Activated CD8-positive, alpha-beta memory T cell treated with anti-CD3 and anti-CD28 coated beads, Interleukin-2, amount 10 ng/mL, durations not matched to agents 7 days and 5 days (primary cell): Measurements from ENCODE around the gene EPHA10. TPM values are rescaled to one million over a fixed set of nuclear protein-coding genes. Genes with fewer than 3 reads are reported as not detected.
"Not testable (repeated sequence)": the region's sequence is repeated elsewhere in the genome, so short reads cannot be mapped to it uniquely, and the experiment has no call there.

Experiments
- ATAC-seq: fragments of 150-1000 bp; cut with Tn5 transposase; one replicate; pipeline ENCODE4 v1.10.0; 2021; ENCODE audit warnings: moderate library complexity
- CTCF ChIA-PET: fragments of 350-600 bp; sonication (Branson Sonifier 250); formaldehyde crosslinking; loops from one replicate; lab custom pipeline; 2021; ENCODE audit warnings: antibody characterized with exemption; lab: Charles Lee
- DNase-seq: peaks from one replicate; pipeline ENCODE4 v3.0.0-alpha.2; 2020
- H3K27ac Mint-ChIP-seq: one replicate; pipeline ENCODE4 v1.8.0; 2021; ENCODE audit warnings: mild to moderate bottlenecking, mixed read lengths
- H3K27me3 Mint-ChIP-seq: one replicate; pipeline ENCODE4 v1.8.0; 2021; ENCODE audit warnings: mixed read lengths
- H3K36me3 Mint-ChIP-seq: one replicate; pipeline ENCODE4 v1.8.0; 2021; ENCODE audit warnings: mild to moderate bottlenecking, mixed read lengths
- H3K4me1 Mint-ChIP-seq: one replicate; pipeline ENCODE4 v1.8.0; 2021; ENCODE audit warnings: mixed read lengths
- H3K4me3 Mint-ChIP-seq: one replicate; pipeline ENCODE4 v1.8.0; 2021; ENCODE audit warnings: mild to moderate bottlenecking, moderate library complexity, mixed read lengths
- H3K9me3 Mint-ChIP-seq: one replicate; pipeline ENCODE4 v1.8.0; 2022; ENCODE audit warnings: low read depth, mixed read lengths
- total RNA-seq, 2 experiments: library from RNA; stranded (reverse); gene quantifications; one replicate each; pipeline ENCODE4 v1.2.3, GENCODE V29; 2021

EPHA10 gene
- total RNA-seq, 2 experiments from 2014 or later = not detected

- CTCF ChIA-PET = no interaction called here
- Mint-ChIP-seq H3K4me1 (peaks cover 5% of the 10 kb centered on the region), H3K27ac (no peak overlapping the region), H3K9me3 (no peaks in the 10 kb centered on the region), H3K36me3 (no peaks in the 10 kb centered on the region), H3K27me3 (peaks cover 42% of the 10 kb centered on the region), H3K4me3 (no peak overlapping the region)
- ATAC-seq (no peak), DNase-seq (no peak)
These were observed 3.4 kb downstream of the EPHA10 start for GRCh38 chr1:37761416-37762095.

GRCh38 chr1:37759451-37759850 is 5.5 kb downstream of the EPHA10 start:
- Mint-ChIP-seq H3K4me1 (peaks cover 4% of the 10 kb centered on the region), H3K27ac (no peak overlapping the region), H3K4me3 (no peak overlapping the region), H3K36me3 (no peaks in the 10 kb centered on the region), H3K9me3 (no peaks in the 10 kb centered on the region), H3K27me3 (peaks cover 21% of the 10 kb centered on the region)
- CTCF ChIA-PET = no interaction called here
- ATAC-seq (no peak), DNase-seq (no peak)

GRCh38 chr1:37755951-37756560 is 8.9 kb downstream of the EPHA10 start:
- Mint-ChIP-seq H3K9me3 (no peaks in the 10 kb centered on the region), H3K27ac (no peak overlapping the region), H3K36me3 (no peaks in the 10 kb centered on the region), H3K4me1 (peaks cover 7% of the 10 kb centered on the region), H3K27me3 (peaks cover 24% of the 10 kb centered on the region), H3K4me3 (no peak overlapping the region)
- ATAC-seq (no peak), DNase-seq (no peak)
- CTCF ChIA-PET = no interaction called here

GRCh38 chr1:37755290-37755689 is 9.6 kb downstream of the EPHA10 start:
- CTCF ChIA-PET = no interaction called here
- ATAC-seq (no peak), DNase-seq (no peak)
- no peaks in the 10 kb centered on the region for H3K9me3 Mint-ChIP-seq
- H3K27me3 Mint-ChIP-seq = peaks cover 29% of the 10 kb centered on the region
- H3K4me1 Mint-ChIP-seq = peaks cover 7% of the 10 kb centered on the region
- H3K27ac Mint-ChIP-seq = no peak overlapping the region
- H3K36me3 Mint-ChIP-seq = no peaks in the 10 kb centered on the region
- H3K4me3 Mint-ChIP-seq = no peak overlapping the region

GRCh38 chr1:37753473-37754321 is 11.2 kb downstream of the EPHA10 start:
- Mint-ChIP-seq H3K27ac (no peak overlapping the region), H3K27me3 (peaks cover 35% of the 10 kb centered on the region), H3K9me3 (no peaks in the 10 kb centered on the region), H3K36me3 (no peaks in the 10 kb centered on the region), H3K4me1 (peaks cover 7% of the 10 kb centered on the region), H3K4me3 (peak overlapping the region; percentile 44)
- ATAC-seq = no peak
- CTCF ChIA-PET = no interaction called here
- DNase-seq = no peak

- Mint-ChIP-seq H3K36me3 (no peaks in the 10 kb centered on the region), H3K4me3 (peak overlapping the region; percentile 44), H3K27me3 (peaks cover 40% of the 10 kb centered on the region), H3K27ac (no peak overlapping the region), H3K9me3 (no peaks in the 10 kb centered on the region), H3K4me1 (peaks cover 7% of the 10 kb centered on the region)
- ATAC-seq = peak; percentile 68
- CTCF ChIA-PET = no interaction called here
- no peak for DNase-seq
These were observed 12.1 kb downstream of the EPHA10 start for GRCh38 chr1:37752583-37753471.

GRCh38 chr1:37752213-37752582 is 12.7 kb downstream of the EPHA10 start:
- Mint-ChIP-seq H3K9me3 (peaks cover 2% of the 10 kb centered on the region), H3K27ac (no peak overlapping the region), H3K4me1 (peaks cover 7% of the 10 kb centered on the region), H3K36me3 (no peaks in the 10 kb centered on the region), H3K27me3 (peaks cover 42% of the 10 kb centered on the region), H3K4me3 (peak overlapping the region; percentile 39)
- DNase-seq (no peak), ATAC-seq (no peak)
- CTCF ChIA-PET = no interaction called here

GRCh38 chr1:37748565-37748964 is 16.4 kb downstream of the EPHA10 start:
- H3K27me3 Mint-ChIP-seq = peaks cover 44% of the 10 kb centered on the region
- no peaks in the 10 kb centered on the region for H3K36me3 Mint-ChIP-seq
- CTCF ChIA-PET = no interaction called here
- no peak overlapping the region for H3K27ac Mint-ChIP-seq
- no peak overlapping the region for H3K4me3 Mint-ChIP-seq
- peaks cover 2% of the 10 kb centered on the region for H3K9me3 Mint-ChIP-seq
- no peak for ATAC-seq
- H3K4me1 Mint-ChIP-seq = peaks cover 2% of the 10 kb centered on the region
- DNase-seq = no peak

- peaks cover 43% of the 10 kb centered on the region for H3K27me3 Mint-ChIP-seq
- peaks cover 2% of the 10 kb centered on the region for H3K9me3 Mint-ChIP-seq
- no peaks in the 10 kb centered on the region for H3K36me3 Mint-ChIP-seq
- no peaks in the 10 kb centered on the region for H3K4me1 Mint-ChIP-seq
- no peak overlapping the region for H3K4me3 Mint-ChIP-seq
- DNase-seq = no peak
- CTCF ChIA-PET = no interaction called here
- H3K27ac Mint-ChIP-seq = no peak overlapping the region
- no peak for ATAC-seq
These were observed 18.1 kb downstream of the EPHA10 start for GRCh38 chr1:37746806-37747205.

GRCh38 chr1:37741662-37742061 is 23.3 kb downstream of the EPHA10 start:
- H3K27me3 Mint-ChIP-seq = peaks cover 39% of the 10 kb centered on the region
- no peak for DNase-seq
- no peaks in the 10 kb centered on the region for H3K9me3 Mint-ChIP-seq
- H3K36me3 Mint-ChIP-seq = peaks cover 2% of the 10 kb centered on the region
- CTCF ChIA-PET = no interaction called here
- no peak overlapping the region for H3K27ac Mint-ChIP-seq
- no peaks in the 10 kb centered on the region for H3K4me1 Mint-ChIP-seq
- no peak for ATAC-seq
- no peak overlapping the region for H3K4me3 Mint-ChIP-seq

- ATAC-seq (no peak), DNase-seq (no peak)
- CTCF ChIA-PET = no interaction called here
- no peaks in the 10 kb centered on the region for H3K9me3 Mint-ChIP-seq
- no peaks in the 10 kb centered on the region for H3K4me1 Mint-ChIP-seq
- H3K27ac Mint-ChIP-seq = no peak overlapping the region
- H3K36me3 Mint-ChIP-seq = peaks cover 2% of the 10 kb centered on the region
- H3K27me3 Mint-ChIP-seq = peaks cover 37% of the 10 kb centered on the region
- H3K4me3 Mint-ChIP-seq = no peak overlapping the region
These were observed 23.8 kb downstream of the EPHA10 start for GRCh38 chr1:37741130-37741529.

GRCh38 chr1:37739222-37739621 is 25.7 kb downstream of the EPHA10 start:
- CTCF ChIA-PET = no interaction called here

GRCh38 chr1:37738619-37739018 is 26.3 kb downstream of the EPHA10 start:
- CTCF ChIA-PET, ATAC-seq, DNase-seq, H3K4me3 Mint-ChIP-seq, H3K9me3 Mint-ChIP-seq, H3K4me1 Mint-ChIP-seq, H3K36me3 Mint-ChIP-seq, H3K27ac Mint-ChIP-seq: not testable (repeated sequence)
- peaks cover 52% of the 10 kb centered on the region for H3K27me3 Mint-ChIP-seq

More at GRCh38 chr1:37739222-37739621, 25.7 kb downstream of the EPHA10 start:
- peaks cover 52% of the 10 kb centered on the region for H3K27me3 Mint-ChIP-seq
- H3K36me3 Mint-ChIP-seq = peaks cover 2% of the 10 kb centered on the region
- no peaks in the 10 kb centered on the region for H3K9me3 Mint-ChIP-seq
- H3K4me3 Mint-ChIP-seq = no peak overlapping the region
- H3K27ac Mint-ChIP-seq = no peak overlapping the region
- DNase-seq (no peak), ATAC-seq (peak; percentile 36)
- no peaks in the 10 kb centered on the region for H3K4me1 Mint-ChIP-seq
